ENCODE measurements around the gene EN1. TPM values are rescaled to one million over a fixed set of nuclear protein-coding genes. Genes with fewer than 3 reads are reported as not detected.

The EN1 gene
- total RNA-seq, 1 experiment from 2014 or later: not detected

DNA sequence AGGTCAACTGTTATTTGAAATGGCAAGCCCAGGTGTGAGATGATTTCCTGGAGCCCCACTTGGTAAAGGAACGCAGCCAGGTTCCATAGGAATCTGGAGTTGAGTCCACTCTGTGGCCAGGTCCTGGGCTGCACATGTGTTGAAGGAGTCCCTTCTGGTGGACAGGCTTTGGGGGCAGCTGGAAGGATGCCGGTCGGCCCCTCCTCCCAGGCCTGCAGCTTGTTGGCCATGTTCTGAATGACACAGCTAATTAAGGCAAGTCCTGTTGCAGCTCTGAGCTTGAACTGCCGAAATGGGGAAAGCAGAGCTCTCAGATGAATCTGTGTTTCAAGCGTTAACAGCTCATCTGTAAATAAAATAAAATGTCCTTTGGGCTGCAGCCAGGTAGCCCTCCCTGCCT is 23.8 kb downstream of the EN1 start (continued):
- TF ChIP-seq, protein P1, sequence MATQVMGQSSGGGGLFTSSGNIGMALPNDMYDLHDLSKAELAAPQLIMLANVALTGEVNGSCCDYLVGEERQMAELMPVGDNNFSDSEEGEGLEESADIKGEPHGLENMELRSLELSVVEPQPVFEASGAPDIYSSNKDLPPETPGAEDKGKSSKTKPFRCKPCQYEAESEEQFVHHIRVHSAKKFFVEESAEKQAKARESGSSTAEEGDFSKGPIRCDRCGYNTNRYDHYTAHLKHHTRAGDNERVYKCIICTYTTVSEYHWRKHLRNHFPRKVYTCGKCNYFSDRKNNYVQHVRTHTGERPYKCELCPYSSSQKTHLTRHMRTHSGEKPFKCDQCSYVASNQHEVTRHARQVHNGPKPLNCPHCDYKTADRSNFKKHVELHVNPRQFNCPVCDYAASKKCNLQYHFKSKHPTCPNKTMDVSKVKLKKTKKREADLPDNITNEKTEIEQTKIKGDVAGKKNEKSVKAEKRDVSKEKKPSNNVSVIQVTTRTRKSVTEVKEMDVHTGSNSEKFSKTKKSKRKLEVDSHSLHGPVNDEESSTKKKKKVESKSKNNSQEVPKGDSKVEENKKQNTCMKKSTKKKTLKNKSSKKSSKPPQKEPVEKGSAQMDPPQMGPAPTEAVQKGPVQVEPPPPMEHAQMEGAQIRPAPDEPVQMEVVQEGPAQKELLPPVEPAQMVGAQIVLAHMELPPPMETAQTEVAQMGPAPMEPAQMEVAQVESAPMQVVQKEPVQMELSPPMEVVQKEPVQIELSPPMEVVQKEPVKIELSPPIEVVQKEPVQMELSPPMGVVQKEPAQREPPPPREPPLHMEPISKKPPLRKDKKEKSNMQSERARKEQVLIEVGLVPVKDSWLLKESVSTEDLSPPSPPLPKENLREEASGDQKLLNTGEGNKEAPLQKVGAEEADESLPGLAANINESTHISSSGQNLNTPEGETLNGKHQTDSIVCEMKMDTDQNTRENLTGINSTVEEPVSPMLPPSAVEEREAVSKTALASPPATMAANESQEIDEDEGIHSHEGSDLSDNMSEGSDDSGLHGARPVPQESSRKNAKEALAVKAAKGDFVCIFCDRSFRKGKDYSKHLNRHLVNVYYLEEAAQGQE (IDR thresholded peaks at IDR 0.05; ENCODE audit: low read depth): no peak
- TF ChIP-seq EGR1 (IDR thresholded peaks at IDR 0.05; ENCODE audit: low read depth) (no peak), SRF (IDR thresholded peaks at IDR 0.05; ENCODE audit: low read depth) (no peak)

DNA sequence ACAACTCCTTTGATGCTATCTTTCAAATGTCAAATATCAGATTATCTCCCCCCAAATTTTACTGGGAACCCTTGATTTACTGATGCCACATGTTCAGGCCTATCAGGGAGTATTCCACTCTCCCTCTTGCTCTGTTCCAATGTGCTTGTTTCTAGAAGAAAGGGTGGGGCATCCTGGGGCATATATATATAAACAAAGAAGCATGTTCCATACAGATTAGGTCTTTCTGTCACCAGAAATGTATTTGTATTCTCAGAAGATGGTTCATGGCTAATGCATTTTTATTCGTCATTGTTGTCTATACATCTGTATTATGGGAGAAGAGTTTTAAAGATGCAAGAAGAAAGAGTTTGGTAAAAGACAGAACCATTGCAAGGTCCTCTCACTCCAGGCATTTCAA is 24.9 kb downstream of the EN1 start:
- peaks cover 48% of the 10 kb centered on the region for H3K27me3 ChIP-seq (ENCODE audit: insufficient read depth, low read length)

More for the DNA sequence above, 24.9 kb downstream of the EN1 start:
- ATAC-seq (no peak), DNase-seq (ENCODE audit: low read depth, low spot score) (no peak)
- Histone ChIP-seq H3K27ac (ENCODE audit: low read depth, low read length) (no peak overlapping the region), H3K4me2 (ENCODE audit: low read length) (no peak overlapping the region), H4K20me1 (ENCODE audit: insufficient read depth) (no peaks in the 10 kb centered on the region; the same call in 1 of the 2 replicates), H2AFZ (ENCODE audit: low read depth, low read length, poor library complexity, severe bottlenecking) (no peak overlapping the region), H3K9me3 (ENCODE audit: control insufficient read depth in 1 of 2, insufficient read depth in 1 of 2, low read depth in 1 of 2, low read length in 2 of 2) (no peaks in the 10 kb centered on the region), H3K9ac (ENCODE audit: low read length) (no peak overlapping the region), H3K36me3 (ENCODE audit: control insufficient read depth in 1 of 2, insufficient read depth in 2 of 2, low read length in 2 of 2) (no peaks in the 10 kb centered on the region), H3K9me2 (ENCODE audit: insufficient read depth) (no peaks in the 10 kb centered on the region), H3K4me1 (ENCODE audit: control insufficient read depth in 1 of 2, insufficient read depth in 2 of 2, low read length in 2 of 2) (no peaks in the 10 kb centered on the region), H3K4me3 (replicated peaks in 1 of 2; ENCODE audit: low read depth in 1 of 2, low read length in 2 of 2) (no peak overlapping the region), H3K79me2 (ENCODE audit: insufficient read depth, low read length) (no peaks in the 10 kb centered on the region)
- intact Hi-C loops (cut with micrococcal nuclease): no loop called here
- ChIA-PET CTCF (no interaction called here), RAD21 (ENCODE audit: low non-redundant PET in 1 of 2, low total read pairs in 2 of 2, uncharacterized antibody in 2 of 2, unreplicated experiment in 2 of 2) (no interaction called here), POLR2A (no interaction called here)
- no TSS peak for BruUV-seq (replicated peaks)
- TF ChIP-seq EGR1 (IDR thresholded peaks at IDR 0.05; ENCODE audit: low read depth) (no peak), YY1 (IDR thresholded peaks at IDR 0.05; ENCODE audit: extremely low read depth, insufficient replicate concordance, low read depth, low read length) (no peak), FOSL1 (IDR thresholded peaks at IDR 0.05; ENCODE audit: low read depth) (no peak), TCF7L2 (IDR thresholded peaks at IDR 0.05; ENCODE audit: borderline replicate concordance, extremely low read depth, insufficient read depth, insufficient read length) (no peak)
